Measurements from ENCODE around the gene AKAIN1.

DNA sequence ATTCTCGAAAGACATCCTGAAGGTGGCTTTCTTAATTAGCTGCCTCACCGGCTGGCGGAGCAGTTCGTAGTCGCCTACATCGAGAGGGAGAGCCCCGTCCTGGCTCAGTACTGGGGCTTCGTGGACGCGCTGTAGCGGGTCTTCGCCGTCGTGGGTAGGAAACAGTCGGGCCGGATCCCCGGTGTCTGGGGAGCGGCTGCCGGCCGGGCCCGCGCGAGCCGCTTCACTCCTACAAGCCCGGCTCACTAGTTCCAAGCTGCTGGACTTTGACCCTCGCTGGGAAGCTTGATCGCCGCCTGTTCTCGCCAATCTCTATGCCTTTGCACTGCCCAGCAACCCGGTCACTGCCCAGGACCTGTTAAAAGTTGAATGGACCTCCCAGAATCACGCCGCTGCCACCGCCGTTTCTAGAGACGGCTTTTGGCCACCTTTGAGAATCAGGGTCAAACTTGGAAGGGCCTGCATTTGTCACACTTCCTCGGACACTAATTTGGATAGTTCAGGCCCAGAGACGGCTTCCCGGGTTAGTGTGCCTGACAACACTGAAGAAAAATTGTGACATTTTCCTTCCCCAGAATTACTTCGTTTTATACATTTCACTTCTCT, 41.4 kb upstream of the AKAIN1 start:
- TF ChIP-seq POLR2AphosphoS5 (IDR thresholded peaks at IDR 0.05; ENCODE audit: low read depth, low read length) (no peak), TAF1 (IDR thresholded peaks at IDR 0.05; ENCODE audit: borderline replicate concordance, insufficient read depth, low read length) (no peak), REST (IDR thresholded peaks at IDR 0.05; ENCODE audit: insufficient read depth in 1 of 2, low read depth in 2 of 2, low read length in 2 of 2) (no peak), SIN3A (IDR thresholded peaks at IDR 0.05; ENCODE audit: borderline replicate concordance, insufficient read depth, low read length) (no peak)
